GM23248 (cell line): ENCODE measurements around the gene BARHL1.

Experiments used
- EZH2 ChIP-seq: fragments of 200-600 bp; sonication (generic); IDR thresholded peaks from 2 replicates; pipeline ENCODE4 v1.6.1; 2018; ENCODE audit warnings: antibody characterized with exemption, mild to moderate bottlenecking; ENCODE audit not compliant: insufficient read depth, poor library complexity, severe bottlenecking
- EZH2phosphoT487 ChIP-seq: fragments of 200-600 bp; sonication (generic); IDR thresholded peaks from 2 replicates; pipeline ENCODE4 v1.6.1; 2018; ENCODE audit warnings: antibody characterized with exemption, moderate library complexity, mild to moderate bottlenecking, low read depth; ENCODE audit not compliant: insufficient read depth

DNA sequence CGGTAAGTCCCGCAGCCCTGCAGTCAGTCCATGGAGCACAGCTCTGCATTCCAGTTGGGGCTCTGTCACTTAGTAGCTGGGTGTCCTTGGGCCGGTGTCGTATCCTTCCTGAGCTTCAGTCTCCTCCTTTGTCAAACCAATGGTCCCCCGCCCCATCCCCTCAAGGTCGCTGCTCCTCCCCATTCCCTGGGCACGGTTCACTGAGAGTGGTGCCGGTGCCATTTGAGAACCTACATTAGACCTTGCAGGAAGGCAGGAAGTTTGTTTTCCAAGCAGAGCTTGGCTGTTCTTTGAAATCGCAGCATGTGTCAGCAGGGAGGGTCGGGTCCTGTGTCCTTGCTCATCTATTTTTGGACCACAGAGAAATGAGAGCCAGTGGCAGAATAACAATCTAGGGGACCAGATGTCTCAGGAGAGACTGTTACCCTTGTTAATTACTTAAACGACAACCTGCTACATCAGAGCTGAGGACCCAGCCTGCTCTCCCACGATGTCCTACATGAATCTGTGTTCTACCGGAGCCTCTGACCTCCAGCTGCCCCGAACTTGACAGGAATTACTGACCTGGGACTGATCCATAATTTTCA is 21.7 kb upstream of the BARHL1 start:
- TF ChIP-seq EZH2phosphoT487 (no peak), EZH2 (no peak)
